A673 (cell line): ENCODE data around the gene EDA. TPM values are rescaled to one million over a fixed set of nuclear protein-coding genes. Genes with fewer than 3 reads are reported as not detected.

Source experiments
- BruUV-seq: library from RNA; stranded (reverse); fragments of 400-500 nt; replicated peaks from 2 replicates; lab custom pipeline; 2021; lab: Mats Ljungman, UMichigan
- CTCF ChIA-PET: fragments of 300-600 bp; sonication (Branson Sonifier 250); formaldehyde crosslinking; loops from one replicate; lab custom pipeline; 2022; ENCODE audit warnings: antibody characterized with exemption; lab: Charles Lee
- POLR2A ChIA-PET: fragments of 300-600 bp; sonication (Branson Sonifier 250); formaldehyde crosslinking; loops from one replicate; lab custom pipeline; 2022; ENCODE audit warnings: antibody characterized with exemption; ENCODE audit not compliant: low non-redundant PET; lab: Charles Lee
- DNase-seq: peaks from one replicate; pipeline ENCODE4 v3.0.0-alpha.2; 2015; ENCODE audit warnings: low spot score
- H3K27ac ChIP-seq: fragments of 200-600 bp; sonication (generic); 2 replicates; pipeline ENCODE4 v1.5.1; 2016; ENCODE audit warnings: mixed run types, low read depth, mild to moderate bottlenecking, mixed read lengths, antibody characterized with exemption, low read length; ENCODE audit not compliant: poor library complexity, severe bottlenecking
- H3K27me3 ChIP-seq: fragments of 200-600 bp; sonication (generic); replicated peaks from 2 replicates; pipeline ENCODE4 v1.6.1; 2017; ENCODE audit warnings: mixed run types, low read depth, mild to moderate bottlenecking, mixed read lengths, antibody characterized with exemption, low read length; ENCODE audit not compliant: insufficient read depth, poor library complexity
- H3K36me3 ChIP-seq: fragments of 200-600 bp; sonication (generic); 2 replicates; pipeline ENCODE4 v1.6.1; 2016; ENCODE audit warnings: mixed run types, mild to moderate bottlenecking, mixed read lengths, antibody characterized with exemption, low read length; ENCODE audit not compliant: insufficient read depth, poor library complexity, severe bottlenecking
- H3K4me1 ChIP-seq: fragments of 200-600 bp; sonication (generic); 2 replicates; pipeline ENCODE4 v1.6.1; 2017; ENCODE audit warnings: mixed run types, mild to moderate bottlenecking, mixed read lengths, antibody characterized with exemption, low read length; ENCODE audit not compliant: insufficient read depth, poor library complexity, severe bottlenecking
- H3K4me3 ChIP-seq: fragments of 200-600 bp; sonication (generic); 2 replicates; pipeline ENCODE4 v1.5.1; 2016; ENCODE audit warnings: low read depth, mixed run types, mild to moderate bottlenecking, mixed read lengths, low read length; ENCODE audit not compliant: poor library complexity, severe bottlenecking
- H3K9me3 ChIP-seq: fragments of 200-600 bp; sonication (generic); 2 replicates; pipeline ENCODE4 v1.6.1; 2016; ENCODE audit warnings: mixed run types, low read depth, mild to moderate bottlenecking, mixed read lengths, antibody characterized with exemption, low read length; ENCODE audit not compliant: poor library complexity, severe bottlenecking
- EZH2 ChIP-seq: fragments of 200-600 bp; sonication (generic); IDR thresholded peaks from 2 replicates; pipeline ENCODE4 v1.6.1; 2017; ENCODE audit warnings: borderline replicate concordance, low read depth, mild to moderate bottlenecking, mixed read lengths, antibody characterized with exemption, low read length; ENCODE audit not compliant: poor library complexity, severe bottlenecking
- intact Hi-C: fragments of 100-400 bp; cut with micrococcal nuclease; formaldehyde crosslinking; loops from one replicate; pipeline ENCODE4 v1.10.0; 2022; ENCODE audit not compliant: unreplicated experiment
- total RNA-seq: library from RNA; stranded (reverse); gene quantifications from 2 replicates; pipeline ENCODE4 v1.2.3, GENCODE V29; 2021
- TF ChIP-seq, protein P1 (sequence below): fragments of 300-800, 200-600 bp; sonication (generic); conservative IDR thresholded peaks from 2 replicates; pipeline ENCODE4 v1.5.1; 2017; ENCODE audit warnings: low read depth, mild to moderate bottlenecking, antibody characterized with exemption, low read length, moderate library complexity, mixed read lengths

EDA gene
- total RNA-seq, 1 experiment from 2014 or later, result 3.3 TPM

DNA sequence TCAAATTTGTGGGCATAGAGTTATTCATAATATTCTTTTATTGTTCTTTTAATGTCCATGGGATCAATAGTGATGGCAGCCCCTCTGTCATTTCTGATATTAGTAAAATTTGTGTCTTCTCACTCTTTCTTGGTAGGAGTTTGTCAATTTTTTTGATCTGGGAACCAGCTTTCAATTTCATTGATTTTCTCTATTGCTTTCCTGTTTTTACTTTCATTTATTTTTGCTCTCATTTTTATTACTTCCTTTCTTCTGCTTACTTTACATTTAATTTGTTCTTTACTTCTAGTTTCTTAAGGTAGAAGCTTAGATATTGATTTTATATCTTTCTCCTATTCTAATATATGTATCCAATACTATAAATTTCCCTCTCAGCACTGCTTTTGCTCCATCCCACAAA, 393.1 kb downstream of the EDA start:
- Histone ChIP-seq H3K27me3 (no peaks in the 10 kb centered on the region), H3K4me1 (no peaks in the 10 kb centered on the region), H3K9me3 (no peaks in the 10 kb centered on the region), H3K4me3 (no peak overlapping the region), H3K36me3 (no peaks in the 10 kb centered on the region), H3K27ac (no peak overlapping the region)
- DNase-seq, result no peak
- ChIA-PET CTCF (no interaction called here), POLR2A (no interaction called here)
- intact Hi-C loops, result no loop called here
- TF ChIP-seq, protein P1, sequence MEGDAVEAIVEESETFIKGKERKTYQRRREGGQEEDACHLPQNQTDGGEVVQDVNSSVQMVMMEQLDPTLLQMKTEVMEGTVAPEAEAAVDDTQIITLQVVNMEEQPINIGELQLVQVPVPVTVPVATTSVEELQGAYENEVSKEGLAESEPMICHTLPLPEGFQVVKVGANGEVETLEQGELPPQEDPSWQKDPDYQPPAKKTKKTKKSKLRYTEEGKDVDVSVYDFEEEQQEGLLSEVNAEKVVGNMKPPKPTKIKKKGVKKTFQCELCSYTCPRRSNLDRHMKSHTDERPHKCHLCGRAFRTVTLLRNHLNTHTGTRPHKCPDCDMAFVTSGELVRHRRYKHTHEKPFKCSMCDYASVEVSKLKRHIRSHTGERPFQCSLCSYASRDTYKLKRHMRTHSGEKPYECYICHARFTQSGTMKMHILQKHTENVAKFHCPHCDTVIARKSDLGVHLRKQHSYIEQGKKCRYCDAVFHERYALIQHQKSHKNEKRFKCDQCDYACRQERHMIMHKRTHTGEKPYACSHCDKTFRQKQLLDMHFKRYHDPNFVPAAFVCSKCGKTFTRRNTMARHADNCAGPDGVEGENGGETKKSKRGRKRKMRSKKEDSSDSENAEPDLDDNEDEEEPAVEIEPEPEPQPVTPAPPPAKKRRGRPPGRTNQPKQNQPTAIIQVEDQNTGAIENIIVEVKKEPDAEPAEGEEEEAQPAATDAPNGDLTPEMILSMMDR, result no peak
- no peak for TF ChIP-seq EZH2
- BruUV-seq, result no TSS peak

DNA sequence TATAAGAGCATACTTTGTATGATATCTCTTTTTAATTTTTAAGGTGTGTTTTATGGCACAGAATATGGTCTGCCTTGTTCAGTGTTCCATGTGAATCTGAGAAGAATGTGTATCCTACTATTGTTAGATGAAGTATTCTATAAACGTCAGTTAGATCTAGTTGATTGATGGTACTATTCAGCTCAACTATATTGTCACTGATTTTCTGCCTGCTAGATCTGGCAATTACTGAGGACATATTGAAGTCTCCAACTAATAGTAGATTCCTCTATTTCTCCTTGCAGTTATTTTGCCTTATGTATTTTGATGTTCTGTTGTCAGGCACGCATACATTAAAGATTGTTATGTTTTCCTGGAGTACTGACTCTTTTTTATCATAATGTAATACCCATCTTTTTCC, 394.1 kb downstream of the EDA start:
- CTCF ChIA-PET, result no interaction called here

DNA sequence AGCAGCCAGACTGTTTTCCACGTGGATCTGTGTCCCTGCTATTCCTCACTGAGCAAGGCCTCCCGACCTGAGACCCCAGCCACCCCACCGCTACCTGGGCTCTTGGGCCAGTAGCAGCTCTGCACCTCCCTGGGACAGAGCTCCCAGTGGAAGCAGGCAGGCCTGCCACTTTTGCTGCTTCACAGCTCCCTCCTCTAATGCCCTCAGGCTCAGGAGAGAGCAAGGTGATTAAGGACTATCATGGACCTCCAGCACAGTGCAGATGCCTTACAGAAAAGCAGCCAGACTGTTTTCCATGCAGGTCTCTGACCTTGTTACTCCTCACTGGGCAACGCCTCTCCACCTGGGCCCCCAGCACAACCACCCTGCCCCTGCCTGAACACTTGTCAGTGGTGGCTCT, 396.8 kb downstream of the EDA start:
- ChIA-PET CTCF (no interaction called here), POLR2A (no interaction called here)
- no TSS peak for BruUV-seq
- H3K27me3 ChIP-seq, result no peaks in the 10 kb centered on the region
- H3K36me3 ChIP-seq, result no peaks in the 10 kb centered on the region
- no peaks in the 10 kb centered on the region for H3K9me3 ChIP-seq
- no peaks in the 10 kb centered on the region for H3K4me1 ChIP-seq
- no peak overlapping the region for H3K27ac ChIP-seq
- intact Hi-C loops, result no loop called here
- no peak overlapping the region for H3K4me3 ChIP-seq
- no peak for DNase-seq
- TF ChIP-seq EZH2, result no peak
- TF ChIP-seq, protein P1, result no peak

More for the DNA sequence above, 394.1 kb downstream of the EDA start:
- DNase-seq, result no peak
- no peaks in the 10 kb centered on the region for H3K9me3 ChIP-seq
- H3K4me1 ChIP-seq, result no peaks in the 10 kb centered on the region
- no peaks in the 10 kb centered on the region for H3K27me3 ChIP-seq
- BruUV-seq, result no TSS peak
- H3K27ac ChIP-seq, result no peak overlapping the region
- TF ChIP-seq, protein P1, result no peak
- TF ChIP-seq EZH2, result no peak
- intact Hi-C loops, result no loop called here
- no peaks in the 10 kb centered on the region for H3K36me3 ChIP-seq
- POLR2A ChIA-PET, result no interaction called here
- H3K4me3 ChIP-seq, result no peak overlapping the region
